PC-9 (cell line): ENCODE results near the gene TMEM263.

Experiments used
- EZH2 ChIP-seq: fragments of 200-600 bp; sonication (generic); IDR thresholded peaks from 2 replicates; pipeline ENCODE4 v1.8.0; 2017; ENCODE audit warnings: antibody characterized with exemption, low read depth
- TF ChIP-seq, protein P1 (sequence below): fragments of 200-600 bp; sonication (generic); conservative IDR thresholded peaks from 2 replicates; pipeline ENCODE4 v1.6.1; 2017; ENCODE audit warnings: mixed run types, antibody characterized with exemption, mild to moderate bottlenecking, moderate library complexity

DNA sequence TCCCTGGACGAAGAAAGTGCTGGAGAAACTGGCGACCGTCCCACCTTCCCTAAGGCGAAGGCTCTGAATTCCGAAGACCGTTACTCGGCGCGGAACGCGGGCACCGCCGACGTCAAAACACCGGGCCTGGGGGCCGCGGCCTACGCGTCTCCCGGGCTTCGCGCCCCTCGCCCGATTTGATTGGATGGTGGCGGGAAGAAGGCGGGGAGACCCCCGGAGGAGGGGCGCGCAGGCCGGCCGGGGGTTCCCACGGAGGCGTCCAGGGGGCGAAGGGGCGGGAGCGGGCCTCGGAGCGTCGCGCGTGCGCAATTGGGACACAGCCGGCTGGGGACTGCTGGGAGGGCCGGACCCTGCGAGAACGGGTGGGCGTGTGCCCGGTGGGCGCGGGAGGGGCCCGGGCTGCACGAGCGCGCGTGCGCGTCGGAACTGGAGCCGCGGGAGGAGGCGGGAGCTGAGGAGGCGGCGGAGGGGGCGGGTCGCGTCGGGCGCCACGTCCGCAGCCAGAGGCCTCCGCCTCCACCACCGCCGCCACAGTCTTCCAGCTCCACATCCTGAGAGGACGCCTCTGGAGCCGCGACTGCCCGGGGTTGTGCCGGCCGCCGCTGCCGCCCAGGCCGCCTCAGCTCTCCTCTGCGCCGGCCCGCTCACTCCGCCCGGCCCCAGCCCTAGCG, at the start of gene TMEM263:
- TF ChIP-seq, protein P1, sequence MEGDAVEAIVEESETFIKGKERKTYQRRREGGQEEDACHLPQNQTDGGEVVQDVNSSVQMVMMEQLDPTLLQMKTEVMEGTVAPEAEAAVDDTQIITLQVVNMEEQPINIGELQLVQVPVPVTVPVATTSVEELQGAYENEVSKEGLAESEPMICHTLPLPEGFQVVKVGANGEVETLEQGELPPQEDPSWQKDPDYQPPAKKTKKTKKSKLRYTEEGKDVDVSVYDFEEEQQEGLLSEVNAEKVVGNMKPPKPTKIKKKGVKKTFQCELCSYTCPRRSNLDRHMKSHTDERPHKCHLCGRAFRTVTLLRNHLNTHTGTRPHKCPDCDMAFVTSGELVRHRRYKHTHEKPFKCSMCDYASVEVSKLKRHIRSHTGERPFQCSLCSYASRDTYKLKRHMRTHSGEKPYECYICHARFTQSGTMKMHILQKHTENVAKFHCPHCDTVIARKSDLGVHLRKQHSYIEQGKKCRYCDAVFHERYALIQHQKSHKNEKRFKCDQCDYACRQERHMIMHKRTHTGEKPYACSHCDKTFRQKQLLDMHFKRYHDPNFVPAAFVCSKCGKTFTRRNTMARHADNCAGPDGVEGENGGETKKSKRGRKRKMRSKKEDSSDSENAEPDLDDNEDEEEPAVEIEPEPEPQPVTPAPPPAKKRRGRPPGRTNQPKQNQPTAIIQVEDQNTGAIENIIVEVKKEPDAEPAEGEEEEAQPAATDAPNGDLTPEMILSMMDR = no peak
- no peak for TF ChIP-seq EZH2
